ENCODE results near the gene COL6A1. TPM values are rescaled to one million over a fixed set of nuclear protein-coding genes. Genes with fewer than 3 reads are reported as not detected.

Gene COL6A1
- total and polyA plus RNA-seq, 2 of the 4 experiments (the other 2 are of a cell fraction): 173 to 1,578 TPM

DNA sequence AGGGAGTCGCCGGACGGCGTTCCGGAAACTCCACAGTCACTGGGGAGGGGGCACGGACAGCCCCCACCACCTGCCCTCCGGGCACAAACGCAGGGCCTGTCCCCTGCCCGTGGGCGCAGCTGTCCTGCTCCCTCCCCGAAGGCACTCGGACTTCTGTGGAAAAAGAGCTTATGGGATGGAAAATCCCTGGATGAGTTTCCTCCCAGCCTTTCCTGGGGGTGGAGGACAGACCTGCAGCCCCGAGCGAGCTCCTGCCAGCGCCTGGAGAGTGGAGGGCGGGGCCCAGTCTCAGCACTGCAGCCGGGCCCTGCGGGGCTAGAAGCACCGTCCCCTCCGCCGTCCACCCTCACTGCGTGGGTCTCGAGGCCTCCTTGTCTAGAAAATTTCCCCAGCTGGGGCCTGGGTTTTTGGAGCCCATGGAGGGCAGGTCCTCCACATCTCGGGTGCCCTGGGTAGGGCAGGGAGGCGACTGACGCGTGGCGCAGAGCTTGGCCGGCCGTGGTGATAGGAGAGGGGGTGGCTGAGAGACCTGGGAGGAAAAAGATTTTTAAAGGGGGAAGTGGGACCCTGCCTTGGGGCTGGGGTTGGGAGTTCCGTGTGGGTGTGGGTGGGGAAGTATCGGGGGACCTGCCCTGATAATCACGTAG, 6.4 kb upstream of the COL6A1 start:
- H2BK20ac ChIP-seq (ENCODE audit: low read depth, low read length): peak overlapping the region; percentile 92
- WGBS, 2 experiments (ENCODE audit: extremely low coverage in 2 of 2, insufficient read length in 1 of 2): 28% methylated on average over 21 of the region's 33 CpGs; no CpG with 5 or more reads in 1 of the 2 experiments
- ATAC-seq (ENCODE audit: low read depth) (no peak), DNase-seq (peak; percentile 43)
- H3K4me2 ChIP-seq (ENCODE audit: low read depth, low read length): peak overlapping the region; percentile 71
- no TSS peak for BruUV-seq (replicated peaks)
- H2AK5ac ChIP-seq (ENCODE audit: low read depth, low read length): peak overlapping the region; percentile 99
- H3K4me1 ChIP-seq (ENCODE audit: control insufficient read depth, insufficient read depth, low read length): peaks cover 52% of the 10 kb centered on the region
- H3K23ac ChIP-seq (ENCODE audit: low read depth, low read length): peak overlapping the region; percentile 87
- intact Hi-C loops (cut with micrococcal nuclease) (loop anchor here (10.0 kb wide), 1 partner anchor 350 kb away; the partner anchor contains the start of genes C21orf58 and PCNT), dilution Hi-C loops (cut with HindIII; ENCODE audit: low sequenced_read_pairs, unreplicated experiment) (no loop called here), in situ Hi-C loops (cut with MboI; ENCODE audit: low sequenced_read_pairs) (no loop called here)
- H3K9me1 ChIP-seq (ENCODE audit: insufficient read depth, low read length): no peaks in the 10 kb centered on the region; the same call in 1 of the 2 replicates
- peak overlapping the region; percentile 100 for H2AK9ac ChIP-seq (replicated peaks; ENCODE audit: low read depth, low read length, poor library complexity)
- peak overlapping the region; percentile 95 to 96 for H4K8ac ChIP-seq (ENCODE audit: low read depth in 2 of 2, low read length in 2 of 2)
- H3K27me3 ChIP-seq (ENCODE audit: control insufficient read depth, insufficient read depth, low read length): no peaks in the 10 kb centered on the region
- no peaks in the 10 kb centered on the region for H3K36me3 ChIP-seq (ENCODE audit: control insufficient read depth, insufficient read depth, low read length)
- H2BK5ac ChIP-seq (ENCODE audit: low read depth, low read length, poor library complexity, severe bottlenecking): peak overlapping the region; percentile 65
- peak overlapping the region; percentile 35 for H3K9ac ChIP-seq (ENCODE audit: low read depth, low read length)
- peak overlapping the region; percentile 91 for H2AFZ ChIP-seq (replicated peaks; ENCODE audit: low read length, poor library complexity)
- TF ChIP-seq BHLHE40 (IDR thresholded peaks at IDR 0.05; ENCODE audit: low read depth, low read length) (no peak), MAFK (IDR thresholded peaks at IDR 0.05; ENCODE audit: low read depth, low read length) (no peak), FOS (IDR thresholded peaks at IDR 0.05; ENCODE audit: low read depth, low read length) (no peak), POLR2A (IDR thresholded peaks at IDR 0.05; ENCODE audit: low read depth, low read length) (no peak), USF2 (IDR thresholded peaks at IDR 0.05; ENCODE audit: low read depth, low read length) (no peak), MAZ (IDR thresholded peaks at IDR 0.05; ENCODE audit: borderline replicate concordance, low read depth, low read length) (no peak), RAD21 (IDR thresholded peaks at IDR 0.05; ENCODE audit: low read length) (no peak), RFX5 (IDR thresholded peaks at IDR 0.05; ENCODE audit: low read depth, low read length) (no peak), RCOR1 (IDR thresholded peaks at IDR 0.05; ENCODE audit: insufficient replicate concordance, low read length) (no peak), MXI1 (IDR thresholded peaks at IDR 0.05; ENCODE audit: borderline replicate concordance, low read depth, low read length) (no peak), SMC3 (IDR thresholded peaks at IDR 0.05; ENCODE audit: low read depth, low read length) (no peak), CHD1 (IDR thresholded peaks at IDR 0.05; ENCODE audit: low read depth, low read length) (no peak), NFE2L2 (IDR thresholded peaks at IDR 0.05; ENCODE audit: low read depth, low read length) (no peak), CEBPB (IDR thresholded peaks at IDR 0.05; ENCODE audit: low read depth, low read length) (no peak)
- TF ChIP-seq, protein P1, sequence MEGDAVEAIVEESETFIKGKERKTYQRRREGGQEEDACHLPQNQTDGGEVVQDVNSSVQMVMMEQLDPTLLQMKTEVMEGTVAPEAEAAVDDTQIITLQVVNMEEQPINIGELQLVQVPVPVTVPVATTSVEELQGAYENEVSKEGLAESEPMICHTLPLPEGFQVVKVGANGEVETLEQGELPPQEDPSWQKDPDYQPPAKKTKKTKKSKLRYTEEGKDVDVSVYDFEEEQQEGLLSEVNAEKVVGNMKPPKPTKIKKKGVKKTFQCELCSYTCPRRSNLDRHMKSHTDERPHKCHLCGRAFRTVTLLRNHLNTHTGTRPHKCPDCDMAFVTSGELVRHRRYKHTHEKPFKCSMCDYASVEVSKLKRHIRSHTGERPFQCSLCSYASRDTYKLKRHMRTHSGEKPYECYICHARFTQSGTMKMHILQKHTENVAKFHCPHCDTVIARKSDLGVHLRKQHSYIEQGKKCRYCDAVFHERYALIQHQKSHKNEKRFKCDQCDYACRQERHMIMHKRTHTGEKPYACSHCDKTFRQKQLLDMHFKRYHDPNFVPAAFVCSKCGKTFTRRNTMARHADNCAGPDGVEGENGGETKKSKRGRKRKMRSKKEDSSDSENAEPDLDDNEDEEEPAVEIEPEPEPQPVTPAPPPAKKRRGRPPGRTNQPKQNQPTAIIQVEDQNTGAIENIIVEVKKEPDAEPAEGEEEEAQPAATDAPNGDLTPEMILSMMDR (conservative IDR thresholded peaks at IDR 0.05; ENCODE audit: low read depth, low read length): no peak
- H3K4me3 ChIP-seq (ENCODE audit: insufficient read depth, low read depth, low read length): no peak overlapping the region
- H3K14ac ChIP-seq (replicated peaks; ENCODE audit: low read depth, low read length): peak overlapping the region; percentile 83; the same call in 1 of the 2 replicates
- no peaks in the 10 kb centered on the region for H4K20me1 ChIP-seq (ENCODE audit: insufficient read depth, low read length)
- H2BK15ac ChIP-seq (ENCODE audit: low read depth, low read length): peak overlapping the region; percentile 85; the same call in 1 of the 3 replicates
- POLR2A ChIA-PET (ENCODE audit: unreplicated experiment): no interaction called here
- H3K18ac ChIP-seq (ENCODE audit: low read depth, low read length): no peak overlapping the region; the same call in 1 of the 2 replicates
- peak overlapping the region; percentile 73 for H3K56ac ChIP-seq (ENCODE audit: extremely low read depth, insufficient read depth, low read length)
- CTCF ChIA-PET: interaction anchor here (0.6 kb wide), 1 partner anchor 50 kb away, joined by 3 read pairs; no protein-coding TSS in a partner anchor
- H3K27ac ChIP-seq (ENCODE audit: insufficient read depth, low read length): peak overlapping the region; percentile 91
- peak overlapping the region; percentile 100 for H3K4ac ChIP-seq (ENCODE audit: low read depth, low read length)
- H2BK120ac ChIP-seq (ENCODE audit: low read depth, low read length): peak overlapping the region; percentile 98
- peaks cover 0 to 37% of the 10 kb centered on the region in 2 experiments; a peak in 2 of 4 replicates for H3K79me1 ChIP-seq (ENCODE audit: low read depth in 1 of 2, low read length in 2 of 2)
- H3K9me3 ChIP-seq (ENCODE audit: control insufficient read depth, insufficient read depth, low read length): no peaks in the 10 kb centered on the region
- H4K5ac ChIP-seq (ENCODE audit: low read depth, low read length): peak overlapping the region; percentile 68
- peak overlapping the region; percentile 97 for H4K91ac ChIP-seq (ENCODE audit: insufficient read depth, low read depth, low read length)

All from IMR-90 (cell line).